Stimulated activated CD4-positive, alpha-beta T cell treated with anti-CD3 and anti-CD28 coated beads, Interleukin-12 subunit alpha, Interleukin-12 subunit beta, amount 100 ng/mL, for 48 hours (primary cell): ENCODE data around the gene PBRM1.
"Not testable (repeated sequence)": the region's sequence is repeated elsewhere in the genome, so short reads cannot be mapped to it uniquely, and the experiment has no call there.

Source experiments
- DNase-seq, 3 donors: peaks; one replicate each; pipeline ENCODE4 v3.0.0-alpha.2; 2020; ENCODE audit warnings: low read depth in 2 of 3, low spot score in 1 of 3

Gene PBRM1

DNA sequence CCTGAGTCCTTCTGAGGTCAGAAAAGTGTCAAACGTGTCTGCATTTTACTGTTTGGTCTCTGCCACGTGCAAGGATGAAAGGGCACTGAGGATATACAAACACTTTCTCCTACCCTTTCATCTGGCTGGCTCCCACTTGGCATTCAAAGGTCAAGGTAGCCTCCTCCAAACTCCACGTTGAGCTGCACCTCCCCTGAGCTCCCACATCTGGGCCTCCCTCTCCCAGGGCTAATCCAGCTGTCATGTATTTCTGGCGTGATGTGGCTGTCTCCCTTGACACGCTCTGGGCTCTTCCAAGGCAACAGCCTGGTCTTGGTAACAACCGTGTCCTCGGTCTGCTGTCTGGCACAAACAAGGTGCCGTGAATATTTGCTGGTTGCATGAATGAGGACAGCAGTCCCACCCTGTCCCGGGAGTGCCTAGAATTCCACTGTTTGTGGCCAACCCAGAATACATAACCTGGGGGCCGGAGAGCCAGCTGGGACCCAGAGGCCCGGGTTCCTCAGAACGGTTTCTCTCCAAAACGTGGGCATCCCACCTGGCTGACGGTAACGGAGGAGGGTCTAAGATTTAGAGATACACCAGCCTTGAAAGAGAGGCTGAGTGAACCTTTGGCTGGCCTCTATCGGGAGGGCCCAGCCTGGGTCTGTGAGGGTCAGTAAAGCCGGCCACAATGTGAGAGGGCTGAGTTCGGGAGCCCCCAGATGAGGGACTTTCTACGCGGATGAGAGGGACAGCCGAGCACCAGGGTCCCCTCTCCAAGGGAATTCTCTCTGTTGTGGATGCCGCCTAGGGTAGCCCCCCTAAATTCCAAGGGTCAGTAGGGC, 19.1 kb upstream of the PBRM1 start:
- no peak for DNase-seq

- no peak for DNase-seq
Measured at GRCh38 chr3:52703341-52703740, 17.6 kb upstream of the PBRM1 start.

GRCh38 chr3:52697632-52697965, 11.9 kb upstream of the PBRM1 start:
- DNase-seq: no peak

DNA sequence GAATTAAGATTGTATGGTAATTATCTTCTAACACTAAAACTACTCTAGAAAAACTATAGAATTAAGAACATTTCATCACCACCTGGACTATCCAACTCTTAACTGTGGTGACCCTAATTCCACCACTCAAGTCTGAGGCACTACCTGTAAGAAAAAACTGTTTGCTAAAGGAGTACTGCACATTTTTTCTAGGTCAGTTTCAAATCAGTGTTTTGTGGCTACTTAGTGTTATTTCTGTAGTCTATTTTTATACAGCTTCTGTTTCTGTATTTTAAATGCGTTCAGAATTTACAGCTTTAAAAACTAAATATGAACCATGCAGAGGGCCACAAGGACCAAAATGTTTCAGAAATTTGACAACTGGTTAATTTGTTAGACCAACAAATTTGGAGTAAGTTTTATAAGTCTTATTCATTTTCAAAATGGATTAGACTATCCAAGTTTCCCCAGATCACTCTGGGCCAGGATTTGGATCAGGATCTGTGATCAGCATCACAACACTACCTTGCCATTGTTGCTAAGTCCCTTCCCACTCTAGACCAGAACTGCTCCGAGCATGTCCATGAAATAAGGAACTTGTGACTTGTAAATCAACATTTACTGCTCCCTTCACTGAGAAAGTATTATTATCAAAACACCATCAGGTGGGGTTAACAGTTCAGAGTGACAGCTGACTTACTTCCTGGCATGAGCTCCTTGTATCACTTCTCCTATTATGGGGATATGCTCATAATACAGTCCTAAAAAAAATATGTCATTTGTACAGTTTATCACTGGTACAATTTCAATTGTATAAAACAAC, 11.3 kb upstream of the PBRM1 start:
- DNase-seq: no peak

DNA sequence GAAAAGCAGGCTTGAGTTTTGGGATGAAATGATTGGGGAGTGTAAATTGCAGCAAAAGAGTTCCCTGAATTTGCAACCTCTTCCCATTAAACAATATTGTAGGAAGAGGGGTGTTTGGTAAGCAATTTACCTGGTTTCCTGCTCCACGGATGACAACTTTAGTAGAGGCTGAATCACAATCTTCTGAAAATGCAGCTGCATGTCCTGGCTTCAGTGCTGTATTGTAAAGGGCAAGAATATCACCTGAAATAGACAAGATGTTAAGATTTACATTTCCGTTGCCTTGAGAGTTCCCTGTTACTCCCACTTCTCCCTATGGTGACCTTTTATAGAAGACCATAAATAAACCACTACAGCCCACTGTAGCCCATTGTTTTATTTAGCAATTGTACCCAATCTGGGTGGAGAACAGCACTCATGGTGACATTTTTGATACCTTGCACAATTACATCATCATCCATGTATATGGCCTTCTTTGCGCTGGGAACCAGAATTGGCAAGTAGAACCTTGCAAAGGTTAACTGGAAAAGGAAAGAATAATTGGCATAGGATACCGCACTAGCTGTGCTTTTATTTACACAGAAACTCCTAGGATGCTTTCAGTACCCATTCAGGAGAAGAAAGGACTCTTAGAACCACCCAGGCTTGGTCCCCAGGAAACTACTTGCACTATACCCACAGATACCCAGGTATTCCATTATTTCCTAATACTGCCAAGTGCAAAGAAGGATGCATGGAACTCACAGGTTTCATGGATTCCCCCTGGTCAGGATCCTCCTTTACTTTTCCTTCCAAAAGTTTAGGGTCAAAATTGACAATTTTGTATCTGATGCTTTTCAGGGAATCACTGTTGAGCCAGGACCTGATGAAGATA, 10.3 kb upstream of the PBRM1 start:
- no peak for DNase-seq

- DNase-seq: no peak
Measured at GRCh38 chr3:52694528-52695189, 8.9 kb upstream of the PBRM1 start.

- DNase-seq: no peak
Measured at GRCh38 chr3:52693071-52693470, 7.4 kb upstream of the PBRM1 start.

GRCh38 chr3:52690560-52690959, 4.8 kb upstream of the PBRM1 start:
- no peak for DNase-seq

DNA sequence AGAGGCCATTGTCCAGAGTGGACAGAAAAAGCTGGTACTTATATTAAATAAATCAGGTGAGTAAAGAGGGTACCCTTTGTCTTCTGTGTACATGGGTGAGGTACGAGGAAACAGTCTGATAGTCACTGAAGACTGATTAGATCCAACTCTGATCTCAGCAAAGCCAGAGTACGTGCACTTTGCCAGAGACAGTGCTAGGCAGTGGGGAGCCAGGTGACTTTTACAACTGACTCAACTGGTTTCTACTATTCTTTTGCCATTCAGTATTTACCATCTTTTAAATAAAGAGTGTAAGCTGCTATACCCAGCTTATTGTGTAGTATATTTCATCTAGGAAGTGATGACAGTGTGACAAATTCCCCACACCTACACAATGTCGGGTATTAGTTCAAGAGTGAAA, 3.4 kb upstream of the PBRM1 start:
- no peak for DNase-seq

- DNase-seq: no peak
Measured at GRCh38 chr3:52688266-52688665, 2.6 kb upstream of the PBRM1 start.

- DNase-seq: peak; percentile 64 to 85 (median 79)
Measured at GRCh38 chr3:52685285-52685708, 416 bp downstream of the PBRM1 start.

- no peak for DNase-seq
Measured at GRCh38 chr3:52684184-52684583, 1.5 kb downstream of the PBRM1 start.

GRCh38 chr3:52683611-52684010, 2.1 kb downstream of the PBRM1 start:
- no peak for DNase-seq

- DNase-seq: peak; percentile 26 to 44 (median 32)
Measured at GRCh38 chr3:52682016-52682415, 3.7 kb downstream of the PBRM1 start.

GRCh38 chr3:52681596-52681995, 4.1 kb downstream of the PBRM1 start:
- DNase-seq: no peak

- no peak for DNase-seq
Measured at GRCh38 chr3:52679811-52680210, 5.9 kb downstream of the PBRM1 start.

DNA sequence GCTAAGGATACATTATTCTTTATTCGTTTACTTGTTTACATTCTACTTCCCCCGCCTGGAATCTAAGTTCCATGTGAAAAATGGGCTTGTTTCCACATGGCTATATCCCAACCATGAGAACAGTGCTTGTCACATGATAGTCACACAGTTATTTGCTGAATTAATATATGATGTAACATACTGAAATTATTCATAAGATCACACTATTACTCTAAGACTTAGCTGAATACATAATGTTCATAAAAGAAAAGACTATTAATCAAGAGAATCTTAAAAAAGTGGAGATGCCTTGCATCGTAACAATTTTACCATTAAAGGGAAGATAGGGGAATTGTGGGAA, 6.5 kb downstream of the PBRM1 start:
- DNase-seq: no peak

GRCh38 chr3:52678265-52679198, 7.2 kb downstream of the PBRM1 start:
- DNase-seq: no peak

- not testable (repeated sequence) for DNase-seq
Measured at GRCh38 chr3:52676201-52676600, 9.5 kb downstream of the PBRM1 start.

DNA sequence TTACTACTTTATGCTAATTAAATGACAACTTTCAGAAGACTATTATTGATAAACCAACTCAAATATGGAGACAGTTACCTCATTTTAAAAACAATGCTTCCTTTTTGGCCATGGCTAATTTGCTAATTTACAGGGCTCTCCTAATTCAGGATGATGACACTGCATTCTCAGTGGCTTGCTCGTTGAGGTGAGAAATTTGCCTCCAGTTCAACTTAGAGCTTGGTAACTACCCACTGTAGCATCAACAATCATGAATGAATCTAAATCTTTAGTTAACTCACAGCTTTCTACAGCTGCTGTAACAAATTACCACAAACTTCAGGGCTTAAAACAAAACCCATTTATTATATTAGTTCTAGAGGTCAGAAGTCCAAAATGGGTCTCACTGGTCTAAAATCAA, 14.0 kb downstream of the PBRM1 start:
- no peak for DNase-seq
